WTC11 (cell line): ENCODE measurements around the gene PLD5. TPM values are rescaled to one million over a fixed set of nuclear protein-coding genes. Genes with fewer than 3 reads are reported as not detected.

Source experiments
- ATAC-seq: fragments of 200-7000 bp; cut with Tn5 transposase; 2 replicates; pipeline ENCODE4 v1.10.0; 2021; ENCODE audit warnings: mild to moderate bottlenecking, moderate library complexity
- CTCF ChIA-PET: fragments of 300-600 bp; sonication (Branson Sonifier 250); formaldehyde crosslinking; loops from one replicate; lab custom pipeline; 2021; ENCODE audit warnings: antibody characterized with exemption; lab: Charles Lee
- POLR2A ChIA-PET: fragments of 350-600 bp; sonication (Branson Sonifier 250); formaldehyde crosslinking; loops from one replicate; lab custom pipeline; 2021; ENCODE audit warnings: antibody characterized with exemption; lab: Charles Lee
- DNase-seq: peaks from one replicate; pipeline ENCODE4 v3.0.0; 2021; ENCODE audit warnings: low spot score
- H3K27ac Mint-ChIP-seq: 2 replicates; pipeline ENCODE4 v1.8.0; 2021; ENCODE audit warnings: mixed read lengths
- H3K27me3 Mint-ChIP-seq: 2 replicates; pipeline ENCODE4 v1.8.0; 2021; ENCODE audit warnings: low read depth, mild to moderate bottlenecking, moderate library complexity, mixed read lengths
- H3K36me3 Mint-ChIP-seq: 2 replicates; pipeline ENCODE4 v1.8.0; 2021; ENCODE audit warnings: mixed read lengths
- H3K4me1 Mint-ChIP-seq: 2 replicates; pipeline ENCODE4 v1.8.0; 2022; ENCODE audit warnings: mixed read lengths
- H3K4me3 Mint-ChIP-seq: 2 replicates; pipeline ENCODE4 v1.8.0; 2021; ENCODE audit warnings: mild to moderate bottlenecking, moderate library complexity, mixed read lengths
- H3K9me3 Mint-ChIP-seq: 2 replicates; pipeline ENCODE4 v1.8.0; 2021; ENCODE audit warnings: mixed read lengths
- AFF4 ChIP-seq: sonication (generic); formaldehyde crosslinking; IDR thresholded peaks from 2 replicates; pipeline ENCODE4 v1.8.1; 2023; ENCODE audit warnings: mild to moderate bottlenecking, missing genetic modification reagents, borderline replicate concordance
- CREB1 ChIP-seq: sonication (generic); formaldehyde crosslinking; IDR thresholded peaks from 2 replicates; pipeline ENCODE4 v1.8.0; 2023; ENCODE audit warnings: mild to moderate bottlenecking, missing genetic modification reagents
- GABPB1 ChIP-seq: sonication (generic); formaldehyde crosslinking; IDR thresholded peaks from 2 replicates; pipeline ENCODE4 v1.8.1; 2023; ENCODE audit warnings: mild to moderate bottlenecking, missing genetic modification reagents
- MAX ChIP-seq: sonication (generic); formaldehyde crosslinking; IDR thresholded peaks from 2 replicates; pipeline ENCODE4 v1.8.0; 2022; ENCODE audit warnings: mild to moderate bottlenecking, missing genetic modification reagents
- NFATC4 ChIP-seq: fragments of 250-450 bp; sonication (Bioruptor Pico); IDR thresholded peaks from 2 replicates; pipeline ENCODE4 v1.9.0; 2021; ENCODE audit warnings: mild to moderate bottlenecking
- NR1H2 ChIP-seq: sonication (generic); formaldehyde crosslinking; IDR thresholded peaks from 2 replicates; pipeline ENCODE4 v1.9.0; 2021; ENCODE audit warnings: mild to moderate bottlenecking, moderate library complexity, missing genetic modification reagents
- SMAD3 ChIP-seq: sonication (generic); formaldehyde crosslinking; IDR thresholded peaks from 2 replicates; pipeline ENCODE4 v1.8.0; 2022; ENCODE audit warnings: missing genetic modification reagents, mild to moderate bottlenecking, borderline replicate concordance
- SMAD4 ChIP-seq: sonication (generic); formaldehyde crosslinking; IDR thresholded peaks from 2 replicates; pipeline ENCODE4 v1.8.0; 2022; ENCODE audit warnings: mild to moderate bottlenecking, missing genetic modification reagents
- SOX15 ChIP-seq: fragments of 250-450 bp; sonication (Bioruptor Pico); IDR thresholded peaks from 2 replicates; pipeline ENCODE4 v1.9.0; 2021; ENCODE audit warnings: mild to moderate bottlenecking
- SP1 ChIP-seq: sonication (generic); formaldehyde crosslinking; conservative IDR thresholded peaks from 2 replicates; pipeline ENCODE4 v1.8.1; 2022; ENCODE audit warnings: missing genetic modification reagents
- ZBTB21 ChIP-seq: sonication (generic); formaldehyde crosslinking; IDR thresholded peaks from 2 replicates; pipeline ENCODE4 v1.8.1; 2023; ENCODE audit warnings: mild to moderate bottlenecking, missing genetic modification reagents, borderline replicate concordance
- ZNF219 ChIP-seq: sonication (generic); formaldehyde crosslinking; IDR thresholded peaks from 2 replicates; pipeline ENCODE4 v1.8.0; 2023; ENCODE audit warnings: missing genetic modification reagents, mild to moderate bottlenecking, borderline replicate concordance
- ZNF281 ChIP-seq: sonication (generic); formaldehyde crosslinking; IDR thresholded peaks from 2 replicates; pipeline ENCODE4 v1.8.0; 2023; ENCODE audit warnings: mild to moderate bottlenecking, missing genetic modification reagents
- ZNF532 ChIP-seq: fragments of 250-450 bp; sonication (Bioruptor Pico); IDR thresholded peaks from 2 replicates; pipeline ENCODE4 v1.9.0; 2021; ENCODE audit warnings: mild to moderate bottlenecking, borderline replicate concordance
- total RNA-seq: library from RNA; stranded (reverse); gene quantifications from 3 replicates; pipeline ENCODE4 v1.2.3, GENCODE V29; 2021
- TF ChIP-seq, protein P1 (sequence below): fragments of 250-450 bp; sonication (Bioruptor Pico); IDR thresholded peaks from 2 replicates; pipeline ENCODE4 v1.9.0; 2021; ENCODE audit warnings: mild to moderate bottlenecking
- TF ChIP-seq, protein P2 (sequence below): sonication (generic); formaldehyde crosslinking; IDR thresholded peaks from 2 replicates; pipeline ENCODE4 v1.8.1; 2023; ENCODE audit warnings: mild to moderate bottlenecking, missing genetic modification reagents, moderate library complexity
- TF ChIP-seq, protein P3 (sequence below): sonication (generic); formaldehyde crosslinking; conservative IDR thresholded peaks from 2 replicates; pipeline ENCODE4 v1.8.1; 2022; ENCODE audit warnings: mild to moderate bottlenecking, missing genetic modification reagents
- TF ChIP-seq, protein P4 (sequence below): sonication (generic); formaldehyde crosslinking; IDR thresholded peaks from 2 replicates; pipeline ENCODE4 v1.8.1; 2023; ENCODE audit warnings: mild to moderate bottlenecking, missing genetic modification reagents

PLD5 gene
- total RNA-seq, 1 experiment from 2014 or later: 6.4 TPM

DNA sequence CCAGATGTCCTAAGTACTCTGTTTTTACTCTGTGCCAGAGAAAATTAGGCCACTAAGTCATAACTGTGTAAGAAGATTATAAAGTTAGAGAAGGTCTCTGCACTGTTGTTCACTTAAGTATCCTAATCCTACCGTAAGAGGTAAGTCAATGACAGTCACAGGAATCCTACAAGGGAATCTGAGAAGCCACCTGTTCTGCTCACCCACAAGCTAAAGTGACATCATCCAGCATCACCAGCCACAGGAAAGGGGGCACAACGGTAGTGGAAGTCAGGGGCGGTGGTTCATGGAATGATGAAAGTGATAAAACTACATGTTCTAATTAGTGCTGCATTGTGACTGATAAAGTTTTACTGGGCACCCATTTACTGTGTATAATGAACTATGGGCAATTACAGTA lies 92.7 kb downstream of the PLD5 start:
- Mint-ChIP-seq H3K9me3 (peaks cover 12% of the 10 kb centered on the region), H3K36me3 (0 out of 2 replicates have a peak, but pooled peaks cover 2% of the 10 kb centered on the region), H3K27me3 (no peaks in the 10 kb centered on the region), H3K4me3 (no peak overlapping the region), H3K27ac (no peak overlapping the region), H3K4me1 (peaks cover 4% of the 10 kb centered on the region)
- ATAC-seq: no peak
- TF ChIP-seq ZNF281 (CRISPR knock-in tag) (no peak), SOX15 (CRISPR knock-in tag) (no peak), NR1H2 (CRISPR knock-in tag) (no peak)
- TF ChIP-seq, protein P1, sequence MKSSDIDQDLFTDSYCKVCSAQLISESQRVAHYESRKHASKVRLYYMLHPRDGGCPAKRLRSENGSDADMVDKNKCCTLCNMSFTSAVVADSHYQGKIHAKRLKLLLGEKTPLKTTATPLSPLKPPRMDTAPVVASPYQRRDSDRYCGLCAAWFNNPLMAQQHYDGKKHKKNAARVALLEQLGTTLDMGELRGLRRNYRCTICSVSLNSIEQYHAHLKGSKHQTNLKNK: no peak
- CTCF ChIA-PET: no interaction called here
- DNase-seq: no peak
- POLR2A ChIA-PET: no interaction called here

DNA sequence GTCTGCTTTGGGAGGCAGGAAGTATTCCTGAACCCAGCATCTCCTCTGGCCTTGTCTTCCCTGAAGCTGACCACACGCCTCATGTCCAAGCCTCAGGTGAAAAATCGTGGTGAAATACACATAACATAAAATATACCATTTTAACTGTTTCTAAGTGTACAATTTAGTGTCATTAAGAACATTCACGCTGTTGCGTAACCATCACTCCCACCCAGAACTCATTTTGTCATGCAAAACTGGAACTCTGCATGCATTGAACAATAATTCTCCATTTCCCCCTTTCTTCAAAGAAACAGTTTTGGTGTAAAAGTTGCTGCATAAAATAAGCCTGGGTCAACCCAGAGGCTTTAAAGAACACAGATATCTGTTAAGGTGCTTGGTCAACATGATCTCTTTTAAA lies 93.5 kb downstream of the PLD5 start:
- Mint-ChIP-seq H3K27me3 (no peaks in the 10 kb centered on the region), H3K4me3 (no peak overlapping the region), H3K9me3 (peaks cover 17% of the 10 kb centered on the region), H3K27ac (no peak overlapping the region), H3K36me3 (0 out of 2 replicates have a peak, but pooled peaks cover 2% of the 10 kb centered on the region), H3K4me1 (peaks cover 4% of the 10 kb centered on the region)
- CTCF ChIA-PET: no interaction called here
- TF ChIP-seq CREB1 (CRISPR knock-in tag): no peak
- TF ChIP-seq, protein P1: no peak
- TF ChIP-seq SMAD4 (CRISPR knock-in tag): no peak
- TF ChIP-seq GABPB1 (CRISPR knock-in tag): no peak
- TF ChIP-seq ZNF532 (CRISPR knock-in tag): no peak
- no peak for TF ChIP-seq NFATC4 (CRISPR knock-in tag)
- TF ChIP-seq ZBTB21 (CRISPR knock-in tag): no peak
- no peak for TF ChIP-seq MAX (CRISPR knock-in tag)
- no peak for TF ChIP-seq SMAD3 (CRISPR knock-in tag)
- TF ChIP-seq, protein P2, sequence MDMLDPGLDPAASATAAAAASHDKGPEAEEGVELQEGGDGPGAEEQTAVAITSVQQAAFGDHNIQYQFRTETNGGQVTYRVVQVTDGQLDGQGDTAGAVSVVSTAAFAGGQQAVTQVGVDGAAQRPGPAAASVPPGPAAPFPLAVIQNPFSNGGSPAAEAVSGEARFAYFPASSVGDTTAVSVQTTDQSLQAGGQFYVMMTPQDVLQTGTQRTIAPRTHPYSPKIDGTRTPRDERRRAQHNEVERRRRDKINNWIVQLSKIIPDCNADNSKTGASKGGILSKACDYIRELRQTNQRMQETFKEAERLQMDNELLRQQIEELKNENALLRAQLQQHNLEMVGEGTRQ (CRISPR knock-in tag): no peak
- TF ChIP-seq, protein P3, sequence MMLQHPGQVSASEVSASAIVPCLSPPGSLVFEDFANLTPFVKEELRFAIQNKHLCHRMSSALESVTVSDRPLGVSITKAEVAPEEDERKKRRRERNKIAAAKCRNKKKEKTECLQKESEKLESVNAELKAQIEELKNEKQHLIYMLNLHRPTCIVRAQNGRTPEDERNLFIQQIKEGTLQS: no peak
- TF ChIP-seq AFF4 (CRISPR knock-in tag): no peak
- TF ChIP-seq, protein P4, sequence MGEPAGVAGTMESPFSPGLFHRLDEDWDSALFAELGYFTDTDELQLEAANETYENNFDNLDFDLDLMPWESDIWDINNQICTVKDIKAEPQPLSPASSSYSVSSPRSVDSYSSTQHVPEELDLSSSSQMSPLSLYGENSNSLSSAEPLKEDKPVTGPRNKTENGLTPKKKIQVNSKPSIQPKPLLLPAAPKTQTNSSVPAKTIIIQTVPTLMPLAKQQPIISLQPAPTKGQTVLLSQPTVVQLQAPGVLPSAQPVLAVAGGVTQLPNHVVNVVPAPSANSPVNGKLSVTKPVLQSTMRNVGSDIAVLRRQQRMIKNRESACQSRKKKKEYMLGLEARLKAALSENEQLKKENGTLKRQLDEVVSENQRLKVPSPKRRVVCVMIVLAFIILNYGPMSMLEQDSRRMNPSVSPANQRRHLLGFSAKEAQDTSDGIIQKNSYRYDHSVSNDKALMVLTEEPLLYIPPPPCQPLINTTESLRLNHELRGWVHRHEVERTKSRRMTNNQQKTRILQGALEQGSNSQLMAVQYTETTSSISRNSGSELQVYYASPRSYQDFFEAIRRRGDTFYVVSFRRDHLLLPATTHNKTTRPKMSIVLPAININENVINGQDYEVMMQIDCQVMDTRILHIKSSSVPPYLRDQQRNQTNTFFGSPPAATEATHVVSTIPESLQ: no peak
- TF ChIP-seq ZNF219: no peak
- TF ChIP-seq SP1 (CRISPR knock-in tag): no peak
- DNase-seq (no peak), ATAC-seq (no peak)
- POLR2A ChIA-PET: interaction anchor here (0.6 kb wide), 1 partner anchor 780 kb away, joined by 3 read pairs; no protein-coding TSS in a partner anchor
